H54 (cell line): ENCODE data around the gene UBA6.
"Not testable (repeated sequence)": the region's sequence is repeated elsewhere in the genome, so short reads cannot be mapped to it uniquely, and the experiment has no call there.

Experiments used
- DNase-seq: peaks from one replicate; pipeline ENCODE4 v3.0.0; 2011; ENCODE audit warnings: low spot score, mixed read lengths; ENCODE audit not compliant: insufficient read length
- FAIRE-seq: peaks from 3 replicates; lab custom pipeline; 2011; peaks lifted over from hg19 to GRCh38; lab: Jason Lieb, UNC
- POLR2A ChIP-seq: IDR thresholded peaks from 2 replicates; pipeline ENCODE4 v1.6.1; 2011; ENCODE audit warnings: low read depth, mild to moderate bottlenecking, low read length

Gene UBA6

DNA sequence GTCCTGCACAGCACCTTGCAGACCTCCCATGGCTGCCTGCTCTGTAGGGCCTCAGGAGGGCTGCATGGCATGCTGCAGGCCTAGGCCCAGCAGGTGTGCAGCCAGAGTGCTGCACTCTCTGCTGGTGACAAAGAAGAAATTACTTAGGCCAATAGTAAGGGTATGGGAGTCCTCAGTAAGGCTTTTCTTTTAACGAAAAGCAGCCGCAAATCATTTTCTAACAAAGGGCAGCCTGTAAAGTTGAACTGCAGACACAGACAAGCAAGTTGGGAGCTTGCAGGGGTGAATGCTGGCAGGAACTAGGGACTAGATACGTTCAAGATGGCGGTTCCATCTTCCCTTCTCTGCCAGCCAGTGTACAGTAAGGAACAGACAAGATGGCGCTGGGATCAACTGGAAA lies 22.4 kb upstream of the UBA6 start:
- no peak for TF ChIP-seq POLR2A
- FAIRE-seq: no peak
- DNase-seq: no peak

GRCh38 chr4:67721770-67722597 lies 21.0 kb upstream of the UBA6 start:
- no peak for TF ChIP-seq POLR2A
- FAIRE-seq: peak; percentile 23
- no peak for DNase-seq

DNA sequence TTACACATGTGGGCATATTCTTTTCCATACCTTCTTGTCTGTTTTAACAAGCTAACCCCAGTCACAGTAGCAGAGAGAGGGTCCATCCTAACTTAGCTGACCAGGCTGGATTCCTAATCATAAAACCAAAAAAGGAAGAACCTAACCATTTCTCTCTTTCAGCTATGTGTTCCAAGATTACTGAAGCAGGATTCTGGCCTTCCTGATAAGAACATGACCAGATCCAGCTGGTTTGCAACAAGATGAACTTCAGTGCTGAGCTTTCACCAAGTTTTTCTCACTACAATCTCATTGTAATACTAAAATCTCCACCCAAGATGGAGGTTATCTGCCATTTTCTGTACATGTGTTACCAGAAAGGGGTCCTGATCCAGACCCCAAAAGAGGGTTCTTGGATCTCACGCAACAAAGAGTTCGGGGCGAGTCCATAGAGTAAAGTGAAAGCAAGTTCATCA lies 20.4 kb upstream of the UBA6 start:
- DNase-seq (no peak), FAIRE-seq (no peak)
- no peak for TF ChIP-seq POLR2A

DNA sequence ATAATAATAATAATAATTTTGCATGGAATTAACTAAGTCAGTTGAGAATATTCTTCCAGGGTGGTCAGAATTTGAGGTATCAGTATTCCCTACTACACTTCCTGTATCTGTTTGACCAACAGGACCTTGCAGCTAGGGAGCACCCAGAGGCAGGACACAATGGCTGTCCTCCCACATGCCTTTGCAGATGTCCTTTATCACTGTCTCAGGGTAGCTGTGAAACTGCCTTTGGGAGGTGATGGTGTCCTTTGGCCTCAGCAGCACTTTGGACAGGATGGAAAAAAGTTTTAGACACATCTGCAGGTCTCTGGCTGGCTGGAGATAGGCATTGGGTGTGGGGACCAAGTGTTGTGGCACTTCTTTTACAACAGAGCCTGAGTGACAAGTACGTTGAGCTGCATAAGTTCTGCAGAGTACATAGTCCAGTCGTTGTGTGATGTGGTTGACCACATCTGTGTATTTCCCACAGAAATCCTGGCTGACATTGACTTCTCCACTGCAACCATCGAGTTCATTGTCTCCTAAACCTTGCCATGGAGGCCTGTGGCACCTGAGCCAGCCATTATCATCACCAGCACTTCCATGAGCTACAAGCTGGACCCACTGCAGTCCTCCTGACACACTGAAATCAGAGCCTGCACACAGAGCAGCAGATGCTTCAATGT lies 19.1 kb upstream of the UBA6 start:
- FAIRE-seq (no peak), DNase-seq (no peak)
- no peak for TF ChIP-seq POLR2A

- FAIRE-seq (no peak), DNase-seq (no peak)
- TF ChIP-seq POLR2A: no peak
Measured at GRCh38 chr4:67718848-67719247, 17.9 kb upstream of the UBA6 start.

GRCh38 chr4:67717586-67717985 lies 16.6 kb upstream of the UBA6 start:
- TF ChIP-seq POLR2A: no peak
- FAIRE-seq: no peak
- DNase-seq: no peak

- FAIRE-seq: no peak
- no peak for DNase-seq
- no peak for TF ChIP-seq POLR2A
Measured at GRCh38 chr4:67714955-67715354, 14.0 kb upstream of the UBA6 start.

GRCh38 chr4:67714248-67714583 lies 13.3 kb upstream of the UBA6 start:
- TF ChIP-seq POLR2A: no peak
- no peak for FAIRE-seq
- DNase-seq: no peak

GRCh38 chr4:67713529-67714247 lies 12.7 kb upstream of the UBA6 start:
- FAIRE-seq: no peak
- no peak for TF ChIP-seq POLR2A
- DNase-seq: no peak

GRCh38 chr4:67712650-67713528 lies 11.9 kb upstream of the UBA6 start:
- DNase-seq: no peak
- TF ChIP-seq POLR2A: no peak
- no peak for FAIRE-seq

- FAIRE-seq: no peak
- DNase-seq: no peak
- no peak for TF ChIP-seq POLR2A
Measured at GRCh38 chr4:67712000-67712625, 11.2 kb upstream of the UBA6 start.

DNA sequence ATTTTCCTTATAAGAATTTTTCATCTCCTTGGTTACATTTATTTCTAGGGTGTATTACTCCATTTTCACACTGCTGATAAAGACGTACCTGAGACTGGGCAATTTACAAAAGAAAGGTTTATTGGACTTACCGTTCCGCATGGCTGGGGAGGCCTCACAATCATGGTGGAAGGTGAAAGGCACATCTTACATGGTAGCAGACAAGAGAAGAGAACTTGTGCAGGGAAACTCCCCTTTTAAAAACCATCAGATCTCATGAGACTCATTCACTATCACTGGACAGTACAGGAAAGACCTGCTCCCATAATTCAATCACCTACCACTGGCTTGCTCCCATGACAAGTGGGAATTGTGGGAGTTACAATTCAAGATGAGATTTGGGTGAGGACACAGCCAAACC lies 5.7 kb upstream of the UBA6 start:
- not testable (repeated sequence) for FAIRE-seq, DNase-seq

GRCh38 chr4:67704843-67705242 lies 3.9 kb upstream of the UBA6 start:
- no peak for DNase-seq
- FAIRE-seq: no peak
- TF ChIP-seq POLR2A: no peak
